ENCODE data around the gene BRIP1.

Gene BRIP1

DNA sequence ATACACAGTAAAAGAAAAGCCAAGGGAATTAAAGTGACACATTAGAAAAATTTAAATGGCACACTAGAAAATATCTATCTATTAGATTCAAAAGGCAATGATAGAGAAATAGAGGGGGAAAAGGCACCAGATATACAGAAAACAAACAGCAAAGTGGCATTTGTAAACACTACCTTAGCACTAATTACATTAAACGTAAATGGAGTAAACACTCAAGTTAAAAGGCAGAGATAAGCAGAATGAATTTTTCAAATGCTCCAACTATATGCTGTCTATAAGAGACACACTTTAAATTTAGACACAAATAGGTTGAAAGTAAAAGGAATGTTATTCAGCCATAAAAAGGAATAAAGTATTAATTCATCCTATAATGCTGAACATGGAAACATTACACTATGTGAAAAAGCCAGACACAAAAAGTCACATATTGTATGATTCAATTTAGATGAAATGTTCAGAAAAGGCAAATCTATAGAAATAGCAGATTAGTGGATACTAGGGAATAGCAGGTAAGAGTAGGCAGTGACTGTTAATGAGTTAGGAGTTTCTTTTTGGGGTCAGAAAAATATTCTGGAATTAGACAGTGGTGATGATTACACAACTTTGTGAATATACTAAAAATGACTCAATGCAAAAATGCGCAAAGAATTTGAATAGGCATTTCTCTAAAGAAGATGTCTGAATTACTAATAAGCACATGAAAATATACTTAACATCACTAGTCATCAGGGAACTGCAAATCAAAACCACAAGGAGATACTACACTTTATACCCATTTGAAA is 92.4 kb downstream of the BRIP1 start:
- no peak for DNase-seq (ENCODE audit: extremely low spot score, insufficient read length, low read depth)
- no peak for FAIRE-seq

DNA sequence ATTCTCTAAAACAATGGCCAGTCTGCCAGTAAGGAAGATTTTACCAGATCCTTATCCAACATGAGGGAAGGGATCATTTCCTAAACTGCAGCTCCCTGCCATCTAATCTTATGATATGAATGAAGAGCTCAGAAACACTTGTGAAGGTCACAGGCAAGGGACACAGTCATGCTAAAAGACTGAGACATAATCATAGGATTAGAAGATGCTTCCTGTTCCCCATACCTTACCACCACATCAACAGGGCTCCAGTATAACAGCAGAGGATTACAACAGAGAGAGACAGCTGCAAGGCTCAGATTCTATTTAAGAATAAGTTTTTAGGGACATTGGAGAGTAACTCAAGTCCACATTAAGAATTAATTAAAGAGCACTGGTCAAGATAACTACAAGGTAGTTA is 93.3 kb downstream of the BRIP1 start:
- DNase-seq (ENCODE audit: extremely low spot score, insufficient read length, low read depth) (no peak), FAIRE-seq (no peak)

DNA sequence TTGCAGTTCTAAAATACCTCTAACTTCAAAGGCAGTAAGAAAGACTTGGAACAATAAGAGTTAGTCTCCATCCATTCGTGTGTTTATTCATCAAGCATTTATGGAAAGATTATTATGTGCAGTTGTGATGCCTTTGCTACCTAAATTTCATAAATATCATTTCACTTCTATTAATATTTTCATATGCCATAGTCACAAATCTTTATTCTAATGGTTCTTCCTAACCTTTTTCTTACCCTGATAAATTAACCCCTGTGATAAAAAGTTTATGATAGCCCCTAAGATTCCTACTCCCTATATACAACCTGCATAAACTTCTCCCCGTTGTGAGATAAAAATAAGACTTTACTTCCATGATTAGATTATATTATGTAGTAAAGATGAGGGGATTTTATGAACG is 94.9 kb downstream of the BRIP1 start:
- DNase-seq (ENCODE audit: extremely low spot score, insufficient read length, low read depth) (no peak), FAIRE-seq (no peak)

DNA sequence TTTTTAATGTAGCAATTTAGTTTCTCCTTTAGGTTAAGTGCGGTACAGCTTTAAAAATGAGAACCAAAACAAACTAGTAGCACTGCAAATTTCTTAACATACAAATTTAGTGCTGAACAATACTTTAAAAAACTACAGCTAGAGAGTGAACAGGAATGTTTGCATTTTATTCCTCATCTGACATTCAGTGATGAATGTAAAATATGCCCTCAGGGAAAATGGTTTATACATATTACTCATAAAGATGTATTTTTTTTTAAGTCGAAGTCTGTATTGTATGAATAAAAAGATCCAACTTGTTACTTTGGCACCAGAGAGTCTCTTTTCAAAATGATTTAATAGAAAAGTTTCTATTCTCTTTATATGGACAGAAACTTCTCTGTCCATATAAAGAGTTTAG is 96.8 kb downstream of the BRIP1 start:
- FAIRE-seq (no peak), DNase-seq (ENCODE audit: extremely low spot score, insufficient read length, low read depth) (no peak)

DNA sequence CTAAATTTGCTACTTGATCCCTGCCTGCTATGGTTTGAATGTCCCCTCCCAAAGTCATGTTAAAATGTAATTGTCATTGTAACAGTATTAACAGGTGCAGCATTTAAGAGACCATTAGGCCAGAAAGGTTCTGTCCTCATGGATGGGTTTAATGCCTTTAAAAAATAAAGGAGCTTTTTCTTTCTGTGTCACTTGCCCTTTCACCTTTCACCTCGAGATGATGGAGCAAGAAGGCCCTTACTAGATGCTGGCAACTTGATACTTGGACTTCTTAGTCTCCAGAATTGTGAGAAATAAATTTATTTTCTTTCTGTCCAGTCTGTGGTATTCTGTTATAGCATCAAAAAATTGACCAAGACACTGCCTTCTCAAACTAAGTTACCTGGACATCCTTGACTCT is 98.5 kb downstream of the BRIP1 start:
- DNase-seq (ENCODE audit: extremely low spot score, insufficient read length, low read depth) (no peak), FAIRE-seq (no peak)

DNA sequence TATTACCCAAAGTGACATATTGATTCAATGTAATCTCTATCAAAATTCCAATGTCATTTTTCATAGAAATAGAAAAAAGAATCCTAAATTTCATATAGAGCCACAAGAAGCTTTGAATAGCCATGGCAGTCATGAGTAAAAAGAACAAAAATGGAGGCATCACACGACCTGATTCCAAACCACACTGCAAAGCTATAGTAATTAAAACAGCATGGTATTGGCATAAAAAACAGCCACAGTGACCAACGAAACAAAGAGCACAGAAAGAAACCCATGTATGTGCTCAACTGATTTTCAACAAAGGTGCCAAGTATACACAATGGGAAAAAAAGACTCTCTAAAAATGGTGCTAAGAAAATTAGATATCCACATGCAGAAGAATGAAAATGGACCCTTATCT is 101.5 kb downstream of the BRIP1 start:
- no peak for FAIRE-seq
- DNase-seq (ENCODE audit: extremely low spot score, insufficient read length, low read depth) = no peak

DNA sequence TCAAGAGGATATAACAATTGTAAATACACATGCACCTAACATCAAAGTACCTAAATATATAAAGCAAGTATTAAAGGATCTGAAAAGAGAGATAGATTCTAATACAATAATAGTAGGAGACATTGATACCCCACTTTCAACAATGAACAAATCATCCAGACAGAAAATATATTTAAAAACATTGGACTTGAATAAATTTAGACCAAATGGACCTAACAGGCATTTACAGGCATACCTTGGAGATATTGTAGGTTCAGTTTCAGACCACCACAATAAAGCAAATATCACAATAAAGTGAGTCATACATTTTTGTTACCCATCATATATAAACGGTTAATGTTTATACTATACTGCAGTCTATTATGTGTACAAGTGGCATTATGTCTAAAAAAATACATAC is 104.0 kb downstream of the BRIP1 start:
- no peak for DNase-seq (ENCODE audit: extremely low spot score, insufficient read length, low read depth)
- no peak for FAIRE-seq

DNA sequence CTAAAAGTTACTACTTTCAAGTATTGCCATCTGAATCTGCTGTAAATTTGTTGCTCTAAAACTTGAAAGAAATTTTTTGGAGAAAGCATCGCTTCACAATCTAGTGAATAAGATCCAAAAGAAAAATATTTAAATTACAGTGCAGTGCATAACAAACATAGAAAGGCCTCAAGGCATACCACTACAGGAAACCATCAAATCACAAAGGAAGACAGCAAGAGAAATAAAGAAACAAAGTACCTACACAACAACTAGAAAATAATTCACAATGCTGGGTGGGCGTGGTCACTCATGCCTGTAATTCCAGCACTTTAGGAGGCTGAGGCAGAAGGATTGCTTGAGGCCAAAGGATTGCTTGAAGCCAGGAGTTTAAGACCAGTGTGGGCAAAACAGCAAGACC is 104.9 kb downstream of the BRIP1 start:
- no peak for FAIRE-seq

DNA sequence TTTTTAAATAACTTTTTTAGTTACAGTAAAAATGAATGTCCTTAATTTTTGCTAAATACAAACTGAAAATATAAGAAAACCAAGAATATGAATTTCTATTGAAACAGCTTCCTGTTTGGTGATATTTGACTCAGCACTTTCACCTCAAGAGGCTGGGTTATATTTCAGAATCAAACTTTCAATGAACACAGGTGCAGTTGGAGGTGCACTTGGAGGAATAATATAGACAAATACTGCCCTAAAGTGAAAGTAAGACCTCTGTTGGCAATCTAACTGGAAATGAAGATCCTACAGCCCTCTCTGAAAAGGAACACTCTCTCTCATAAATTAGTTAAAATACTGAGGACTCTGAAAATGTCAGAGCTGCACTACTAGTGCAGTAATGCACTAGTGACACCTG is 106.2 kb downstream of the BRIP1 start:
- DNase-seq (ENCODE audit: extremely low spot score, insufficient read length, low read depth) = peak; percentile 9
- peak; percentile 70 for FAIRE-seq

More for the DNA sequence above, 104.9 kb downstream of the BRIP1 start:
- no peak for DNase-seq (ENCODE audit: extremely low spot score, insufficient read length, low read depth)

DNA sequence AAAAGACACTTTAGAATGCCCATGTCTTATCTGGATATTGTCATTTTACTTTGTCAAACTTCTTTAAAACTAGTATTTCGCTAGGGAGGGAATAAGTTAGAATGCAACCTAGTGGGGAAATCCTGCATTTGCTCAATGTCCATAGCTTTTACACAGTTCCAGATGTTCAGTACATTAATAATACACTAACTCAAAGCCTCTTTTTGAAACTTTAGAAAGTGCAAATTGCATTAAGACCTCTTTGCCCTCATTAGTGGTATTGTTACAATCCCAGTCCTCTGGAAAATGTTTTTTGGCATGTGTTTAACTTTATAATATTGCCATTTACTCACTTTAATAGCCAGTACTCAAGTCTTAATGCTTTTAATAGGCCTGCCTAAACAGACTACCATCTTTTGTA is 106.8 kb downstream of the BRIP1 start:
- DNase-seq (ENCODE audit: extremely low spot score, insufficient read length, low read depth) (no peak), FAIRE-seq (no peak)

DNA sequence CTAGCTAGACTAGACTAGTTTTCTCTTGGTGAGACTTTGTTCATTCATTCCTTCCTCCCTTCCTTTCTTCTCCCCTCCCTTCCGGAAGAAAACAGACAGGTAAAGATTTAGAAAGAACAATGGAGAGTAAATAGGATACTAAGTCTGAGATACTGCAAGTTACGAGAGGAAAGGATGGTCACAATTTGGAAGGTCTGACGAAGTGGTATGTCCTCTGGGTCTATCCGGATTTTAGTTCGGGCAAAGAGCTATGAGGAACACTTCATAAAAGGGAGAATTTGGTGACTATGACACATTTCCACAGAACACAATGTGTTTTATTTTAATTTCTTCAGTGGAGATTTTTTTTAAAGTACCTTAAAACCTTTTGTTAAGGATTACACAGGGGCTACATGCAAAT is 107.7 kb downstream of the BRIP1 start:
- FAIRE-seq = no peak
- no peak for DNase-seq (ENCODE audit: extremely low spot score, insufficient read length, low read depth)

DNA sequence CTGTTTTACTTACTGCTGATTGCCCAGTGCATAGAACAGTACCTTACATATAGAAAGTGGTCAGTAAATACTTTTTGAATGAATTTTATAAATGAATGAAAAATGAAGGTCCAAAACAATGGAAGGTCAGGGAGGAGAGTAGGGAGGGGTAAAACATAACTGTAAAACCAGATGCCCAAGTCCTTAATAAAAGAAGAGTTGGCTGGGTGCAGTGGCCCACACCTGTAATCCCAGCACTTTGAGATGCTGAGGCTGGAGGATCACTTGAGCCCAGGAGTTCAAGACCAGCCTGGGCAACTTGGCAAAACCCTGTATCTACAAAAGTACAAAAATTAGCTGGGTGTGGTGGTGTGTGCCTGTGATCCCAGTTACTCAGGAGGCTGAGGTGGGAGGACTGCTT is 108.2 kb downstream of the BRIP1 start:
- DNase-seq (ENCODE audit: extremely low spot score, insufficient read length, low read depth) (no peak), FAIRE-seq (no peak)

DNA sequence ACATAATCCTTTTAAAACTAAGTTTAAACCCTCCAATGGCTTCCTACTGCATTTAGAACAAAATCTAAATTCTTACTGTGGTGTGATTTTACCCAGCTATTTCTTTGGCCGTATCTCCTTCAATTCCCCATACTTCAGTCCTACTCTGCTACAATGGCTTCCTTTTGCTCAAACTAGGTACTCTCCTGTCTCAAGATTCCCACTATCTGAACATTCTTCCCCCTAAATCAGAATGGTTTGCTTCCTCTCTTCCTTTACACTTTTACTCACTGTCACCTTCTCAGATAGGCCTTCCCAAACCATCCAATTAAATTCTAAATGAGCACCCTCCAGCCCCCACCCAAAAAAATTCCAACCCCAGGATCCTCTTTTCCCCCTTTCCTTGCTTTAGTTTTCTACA is 109.2 kb downstream of the BRIP1 start:
- no peak for FAIRE-seq
- no peak for DNase-seq (ENCODE audit: extremely low spot score, insufficient read length, low read depth)

DNA sequence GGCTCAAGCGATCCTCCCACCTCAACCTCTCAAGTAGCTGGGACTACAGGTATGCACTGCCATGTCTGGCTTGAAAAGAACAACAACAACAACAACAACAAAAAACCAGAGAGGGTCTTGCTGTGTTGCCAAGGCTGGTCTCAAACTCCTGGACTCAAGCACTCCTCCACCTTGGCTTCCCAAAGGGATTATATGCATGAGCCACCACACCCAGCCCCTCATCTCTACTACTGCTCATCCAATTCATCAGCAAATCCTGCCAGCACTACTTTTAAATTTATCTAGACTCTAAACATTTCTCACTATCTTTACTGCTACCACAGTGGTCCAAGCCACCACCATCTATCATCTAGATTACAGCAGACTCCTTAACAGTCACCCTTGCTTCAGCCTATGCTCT is 109.6 kb downstream of the BRIP1 start:
- no peak for DNase-seq (ENCODE audit: extremely low spot score, insufficient read length, low read depth)
- no peak for FAIRE-seq

DNA sequence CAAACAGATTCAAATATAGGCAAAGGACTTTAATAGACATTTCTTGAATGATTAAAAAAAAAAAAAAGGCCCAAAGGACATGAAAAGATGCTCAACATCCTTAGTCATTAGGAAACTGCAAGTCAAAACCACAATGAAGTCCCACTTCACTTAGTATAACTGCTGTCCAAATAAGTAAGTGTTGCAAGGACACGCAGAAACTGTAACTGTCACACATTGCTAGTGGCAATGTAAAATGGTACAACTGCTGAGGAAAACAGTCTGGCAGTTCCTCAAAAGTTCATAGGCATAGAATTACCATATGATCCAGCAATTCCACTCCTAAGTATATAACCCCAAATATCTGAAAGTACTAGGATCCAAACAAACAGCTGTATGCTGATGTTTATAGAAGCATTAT is 112.7 kb downstream of the BRIP1 start:
- peak; percentile 28 for DNase-seq (ENCODE audit: extremely low spot score, insufficient read length, low read depth)
- peak; percentile 94 for FAIRE-seq

DNA sequence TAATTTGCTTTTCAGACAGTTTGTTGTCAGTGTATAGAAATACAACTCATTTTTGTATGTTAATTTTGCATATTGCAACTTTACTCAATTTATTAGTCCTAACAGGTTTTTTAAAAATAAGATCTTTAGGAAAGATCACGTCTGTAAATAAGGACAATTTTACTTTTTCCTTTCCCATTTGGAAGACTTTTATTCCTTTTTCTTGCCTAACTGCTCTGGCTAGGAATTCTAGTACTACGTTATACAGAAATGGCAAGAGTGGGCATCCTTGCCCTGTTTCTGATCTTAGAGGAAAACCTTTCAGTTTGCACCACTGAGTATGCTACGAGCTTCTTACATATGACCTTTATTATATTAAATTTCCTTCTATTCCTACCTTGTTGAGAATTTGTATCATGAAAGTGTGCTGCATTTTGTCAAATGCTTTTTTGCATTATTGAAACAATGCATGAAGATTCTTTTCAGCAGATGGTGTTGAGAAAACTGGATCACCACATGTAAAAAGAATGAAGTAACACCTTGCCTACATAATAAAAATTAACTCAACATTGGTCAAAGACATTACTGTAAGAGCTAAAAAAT is 113.4 kb downstream of the BRIP1 start:
- FAIRE-seq = no peak
- no peak for DNase-seq (ENCODE audit: extremely low spot score, insufficient read length, low read depth)

DNA sequence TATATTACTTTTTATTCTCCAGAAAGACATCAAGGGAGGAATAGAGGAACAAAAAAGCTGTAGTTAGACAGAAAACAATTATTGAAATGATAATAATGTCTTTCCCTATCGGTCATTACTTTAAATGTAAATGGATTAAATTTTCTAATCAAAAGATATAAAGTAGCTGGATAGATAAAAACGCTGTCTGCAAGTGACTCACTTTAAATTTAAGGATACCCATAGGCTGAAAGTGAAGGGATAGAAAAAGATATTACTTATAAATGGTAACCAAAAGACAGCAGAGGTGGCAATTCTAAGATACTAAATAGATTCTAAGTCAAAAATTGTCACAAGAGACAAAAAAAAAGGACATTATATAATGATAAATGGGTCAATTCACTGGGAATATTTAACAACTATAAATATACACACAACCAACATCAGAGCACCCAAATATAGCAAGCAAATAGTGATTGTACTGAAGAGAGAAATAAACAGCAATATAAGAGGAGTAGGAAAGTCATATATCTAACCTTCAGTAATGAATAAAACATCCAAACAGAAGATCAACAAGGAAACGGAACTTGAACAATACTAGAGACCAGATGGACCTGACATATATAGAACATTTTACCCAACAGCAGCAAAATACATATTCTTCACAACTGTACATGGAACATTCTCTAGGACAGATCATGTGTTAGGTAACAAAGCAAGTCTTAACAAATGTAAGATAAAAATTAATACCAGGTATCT is 116.9 kb downstream of the BRIP1 start:
- DNase-seq (ENCODE audit: extremely low spot score, insufficient read length, low read depth) (no peak), FAIRE-seq (no peak)

DNA sequence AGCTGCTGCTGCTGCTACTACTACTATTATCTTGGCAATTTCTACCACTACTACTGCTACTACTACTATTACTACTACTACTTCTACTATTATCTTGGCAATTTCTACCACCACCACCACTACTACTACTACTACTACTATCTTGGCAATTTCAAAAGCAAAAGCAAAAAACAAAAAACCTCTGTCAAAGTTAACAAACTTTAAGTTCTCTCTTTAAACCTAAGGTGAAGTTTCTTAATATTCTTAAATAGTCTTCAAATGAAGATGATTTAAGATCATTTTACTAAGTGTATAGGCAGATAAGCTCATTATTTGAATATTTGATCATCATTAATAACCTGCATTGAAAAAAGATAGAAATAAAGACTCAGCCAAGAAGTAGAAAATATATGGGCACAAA is 118.5 kb downstream of the BRIP1 start:
- no peak for DNase-seq (ENCODE audit: extremely low spot score, insufficient read length, low read depth)
- FAIRE-seq = no peak

DNA sequence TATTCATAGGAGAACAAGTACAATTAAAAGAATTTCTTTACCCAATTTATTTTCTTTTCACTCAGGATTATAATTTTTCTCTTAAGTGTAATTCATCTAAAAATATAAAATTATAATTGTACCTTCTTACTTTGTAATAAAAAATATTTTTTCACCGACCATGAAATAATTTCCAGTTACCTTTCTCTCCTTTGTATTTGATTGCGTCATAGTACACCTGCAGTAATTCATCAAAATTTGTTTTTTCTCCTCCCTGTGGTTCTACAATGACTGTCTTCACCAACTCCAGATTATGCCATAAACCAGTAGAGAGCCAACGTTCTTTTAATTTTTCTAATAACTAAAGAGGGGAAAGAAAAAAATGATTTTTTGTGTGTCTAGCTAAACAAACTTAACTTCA is 119.1 kb downstream of the BRIP1 start:
- no peak for DNase-seq (ENCODE audit: extremely low spot score, insufficient read length, low read depth)
- no peak for FAIRE-seq

DNA sequence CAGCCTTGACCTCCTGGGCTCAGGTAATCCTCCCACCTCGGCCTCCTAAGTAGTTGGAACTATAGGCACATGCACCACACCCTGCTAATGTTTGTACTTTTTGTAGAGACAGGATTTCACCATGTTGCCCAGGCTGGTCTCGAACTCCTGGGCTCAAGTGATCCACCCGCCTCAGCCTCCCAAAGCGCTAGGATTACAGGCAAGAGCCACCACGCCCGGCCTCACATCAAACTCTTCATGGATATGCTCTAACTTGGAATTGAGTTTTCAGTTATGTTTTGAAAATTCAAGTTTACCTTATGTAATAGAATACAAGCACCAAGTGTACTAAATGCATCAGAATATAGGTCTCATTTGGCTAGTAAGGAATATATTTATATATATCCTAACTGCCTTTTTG is 119.6 kb downstream of the BRIP1 start:
- FAIRE-seq (no peak), DNase-seq (ENCODE audit: extremely low spot score, insufficient read length, low read depth) (no peak)

DNA sequence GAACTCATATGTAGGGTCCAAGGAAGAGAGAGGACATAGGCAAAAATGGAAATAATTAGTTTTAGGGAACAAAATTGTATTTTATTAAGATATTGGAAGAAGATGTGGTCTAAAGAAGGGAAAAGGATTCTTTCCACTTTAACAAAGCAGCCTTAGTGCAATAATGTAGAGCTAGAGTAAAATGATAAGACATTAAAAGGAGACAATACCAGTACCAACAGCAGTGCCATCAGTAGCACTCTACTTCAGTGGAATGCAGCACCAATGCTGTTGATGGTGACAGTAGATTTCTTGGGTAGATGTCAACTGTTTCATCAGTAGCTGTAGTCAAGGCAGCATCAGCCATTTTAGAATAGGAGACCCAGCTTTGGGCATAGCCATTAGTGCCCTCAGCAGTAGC is 124.3 kb downstream of the BRIP1 start:
- no peak for FAIRE-seq

More for the DNA sequence above, 124.3 kb downstream of the BRIP1 start:
- DNase-seq (ENCODE audit: extremely low spot score, insufficient read length, low read depth) = no peak
